ENCODE measurements around the gene TP53AIP1.

Gene TP53AIP1

GRCh38 chr11:128890543-128891368 lies 51.9 kb downstream of the TP53AIP1 start, which contains the start of gene KCNJ5:
TSS of gene KCNJ5 (plus strand) at chr11:128891356. CDS start at chr11:128911274, 19,918 bp downstream.
- no peak for DNase-seq (ENCODE audit: low read depth)

DNA sequence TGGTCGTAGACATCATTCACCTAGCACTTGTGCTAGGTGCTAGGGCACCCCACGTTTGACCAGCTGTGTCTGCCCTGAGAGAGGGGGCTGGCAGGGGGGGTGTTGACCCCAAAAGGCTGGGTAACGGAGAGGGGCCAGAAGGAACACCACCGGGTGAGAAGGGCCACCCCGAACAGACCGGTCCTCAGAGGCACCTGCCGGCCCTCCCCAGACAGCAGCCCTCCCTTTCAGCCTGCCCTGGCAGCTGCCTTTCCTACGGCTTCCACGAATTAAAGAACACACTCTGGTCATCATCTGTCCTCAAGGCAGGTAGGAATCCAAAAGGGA lies 52.5 kb downstream of the TP53AIP1 start:
- no peak for DNase-seq (ENCODE audit: low read depth)

DNA sequence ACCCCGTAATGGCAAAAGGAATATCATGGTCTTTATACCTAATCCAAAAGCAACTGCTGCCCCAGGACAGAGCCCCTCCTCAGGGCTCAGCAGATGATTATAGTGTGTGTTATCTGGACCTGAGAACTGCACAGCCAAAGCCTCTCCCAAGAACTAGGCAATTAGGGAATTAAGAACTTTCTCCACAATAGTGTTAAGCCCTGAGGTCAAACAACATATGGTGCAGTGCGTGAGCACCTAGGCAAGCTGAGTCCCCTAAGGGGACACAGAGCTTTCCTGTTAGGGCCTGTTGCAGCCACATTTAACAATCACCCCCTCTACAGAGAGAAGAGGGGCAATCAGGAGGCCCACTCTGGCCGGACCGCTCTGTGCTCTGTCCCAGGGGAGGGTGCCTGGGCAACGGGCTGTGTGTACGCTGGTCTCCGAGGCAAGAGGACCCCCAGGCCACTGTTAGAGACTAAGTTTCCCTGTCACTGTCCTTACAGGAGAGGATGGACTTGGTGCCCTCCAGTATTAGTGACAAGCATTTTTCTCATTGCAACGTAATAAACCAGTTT lies 52.9 kb downstream of the TP53AIP1 start:
- DNase-seq (ENCODE audit: low read depth), result no peak

DNA sequence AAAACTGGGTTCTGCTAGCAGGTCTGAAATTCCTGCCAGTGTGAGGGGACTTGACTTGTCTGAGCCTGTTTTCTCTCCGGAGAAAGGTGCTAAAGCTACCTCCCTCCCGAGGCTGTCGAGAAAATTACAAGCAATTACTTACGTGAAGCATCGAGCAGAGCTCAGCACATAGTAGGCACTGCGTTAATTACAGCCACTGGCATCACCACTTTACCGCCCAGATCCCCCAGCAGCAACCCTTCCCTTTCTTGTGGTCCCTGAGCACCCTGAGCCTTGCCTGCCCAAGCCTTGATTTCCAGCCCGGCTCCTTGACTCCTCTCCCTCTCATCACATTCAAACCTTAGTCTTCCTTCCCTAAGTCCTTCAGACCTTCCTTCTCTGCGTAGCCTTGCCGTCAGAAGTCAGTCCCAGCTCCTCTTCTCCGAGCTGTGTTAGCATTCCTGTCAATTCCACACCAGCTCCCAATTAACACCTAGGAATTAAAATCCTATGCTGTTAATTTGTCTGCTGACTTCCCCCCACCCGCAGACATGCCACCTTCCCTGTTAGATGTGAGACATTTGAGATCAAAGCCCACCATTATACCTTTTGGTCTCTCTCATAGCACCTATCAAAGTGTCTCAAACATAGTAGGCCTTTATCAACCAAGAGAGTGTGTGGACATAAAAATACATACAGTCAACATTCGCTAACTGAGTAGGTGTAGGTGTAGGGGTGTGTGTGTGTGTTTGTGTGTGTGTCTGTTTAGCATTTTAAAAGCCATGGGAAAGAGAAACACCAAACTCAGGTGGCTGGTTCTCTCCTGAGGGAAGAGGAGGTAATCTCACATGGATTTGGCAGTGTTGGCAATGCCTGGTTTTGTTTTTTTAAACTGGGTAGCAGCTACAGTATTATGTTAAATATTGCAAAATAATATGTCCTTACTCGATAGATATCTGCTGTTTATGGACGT lies 54.4 kb downstream of the TP53AIP1 start:
- no peak for DNase-seq (ENCODE audit: low read depth)

GRCh38 chr11:128886406-128887124 lies 56.1 kb downstream of the TP53AIP1 start:
- DNase-seq (ENCODE audit: low read depth), result no peak
